HEK293 (cell line): ENCODE results near the gene THSD4.

Experiments used
- CTCF ChIA-PET: fragments of 350-600 bp; formaldehyde crosslinking; extraction: SDS; loops from one replicate; lab custom pipeline; 2021; ENCODE audit warnings: antibody characterized with exemption; lab: Yijun Ruan, JAX
- POLR2A ChIA-PET: fragments of 300-600 bp; formaldehyde crosslinking; extraction: SDS; loops from one replicate; lab custom pipeline; 2020; ENCODE audit warnings: antibody characterized with exemption, inconsistent platforms; lab: Yijun Ruan, JAX
- H3K27ac ChIP-seq: fragments of 200-500 bp; sonication (Bioruptor generic); 2 replicates; pipeline ENCODE4 v1.5.1; 2014; ENCODE audit warnings: low read depth, low read length, control low read depth, inconsistent platforms; ENCODE audit errors: extremely low read depth
- H3K36me3 ChIP-seq, 2 experiments: fragments of 200-500 bp in 1 of 2; sonication (Bioruptor generic) in 1 of 2; 1 replicate in 1 of 2; 2 replicates in 1 of 2; pipeline ENCODE4 v1.5.1; 2014 to 2017; ENCODE audit warnings: inconsistent platforms in 2 of 2, low read length in 2 of 2; ENCODE audit not compliant: control insufficient read depth in 2 of 2, insufficient read depth in 1 of 2
- H3K4me1 ChIP-seq: fragments of 200-500 bp; sonication (Bioruptor generic); 2 replicates; pipeline ENCODE4 v1.5.1; 2014; ENCODE audit warnings: mild to moderate bottlenecking, low read length, inconsistent platforms; ENCODE audit not compliant: control insufficient read depth, insufficient read depth
- H3K4me3 ChIP-seq: 2 replicates; pipeline ENCODE4 v1.5.1; 2011; ENCODE audit warnings: low read depth, mild to moderate bottlenecking, control low read depth, low read length, moderate library complexity
- H3K9me3 ChIP-seq: fragments of 200-500 bp; sonication (Bioruptor generic); 2 replicates; pipeline ENCODE4 v1.5.1; 2014; ENCODE audit warnings: low read depth, low read length, inconsistent platforms; ENCODE audit not compliant: control insufficient read depth, insufficient read depth
- ATF2 ChIP-seq: fragments of 450-650 bp; formaldehyde crosslinking; IDR thresholded peaks from 2 replicates; pipeline ENCODE4 v1.5.1; 2016; ENCODE audit warnings: missing biosample characterization, missing genetic modification characterization, low read depth
- ZBTB11 ChIP-seq: fragments of 450-650 bp; formaldehyde crosslinking; conservative IDR thresholded peaks from 2 replicates; pipeline ENCODE4 v1.5.1; 2016; ENCODE audit warnings: low read depth, missing biosample characterization, missing genetic modification characterization
- ZNF140 ChIP-seq: fragments of 450-650 bp; formaldehyde crosslinking; IDR thresholded peaks from 2 replicates; pipeline ENCODE4 v1.5.1; 2016; ENCODE audit warnings: missing biosample characterization, missing genetic modification characterization
- ZNF169 ChIP-seq: fragments of 450-650 bp; formaldehyde crosslinking; IDR thresholded peaks from 2 replicates; pipeline ENCODE4 v1.5.1; 2016; ENCODE audit warnings: missing biosample characterization, missing genetic modification characterization
- ZNF274 ChIP-seq, 2 experiments: fragments of 200-500 bp in 1 of 2; fragments of 450-650 bp in 1 of 2; sonication (Bioruptor generic) in 1 of 2; formaldehyde crosslinking in 1 of 2; IDR thresholded peaks; 2 replicates each; pipeline versions ENCODE4 v1.5.1 to v1.6.1; 2014 to 2016; ENCODE audit warnings: borderline replicate concordance in 1 of 2, inconsistent platforms in 1 of 2, low read length in 1 of 2, missing biosample characterization in 1 of 2, missing genetic modification characterization in 1 of 2
- ZNF335 ChIP-seq: fragments of 450-650 bp; formaldehyde crosslinking; conservative IDR thresholded peaks from 2 replicates; pipeline ENCODE4 v1.5.1; 2016; ENCODE audit warnings: missing biosample characterization, missing genetic modification characterization
- ZNF350 ChIP-seq: fragments of 450-650 bp; formaldehyde crosslinking; IDR thresholded peaks from 2 replicates; pipeline ENCODE4 v1.5.0; 2017; ENCODE audit warnings: missing biosample characterization, mild to moderate bottlenecking, missing genetic modification characterization
- ZNF416 ChIP-seq: fragments of 450-650 bp; formaldehyde crosslinking; IDR thresholded peaks from 2 replicates; pipeline ENCODE4 v1.5.1; 2016; ENCODE audit warnings: missing biosample characterization, missing genetic modification characterization
- ZNF518A ChIP-seq: fragments of 450-650 bp; formaldehyde crosslinking; conservative IDR thresholded peaks from 2 replicates; pipeline ENCODE4 v1.5.1; 2016; ENCODE audit warnings: low read depth, missing biosample characterization, missing genetic modification characterization
- ZNF530 ChIP-seq: fragments of 450-650 bp; formaldehyde crosslinking; IDR thresholded peaks from 2 replicates; pipeline ENCODE4 v1.5.1; 2016; ENCODE audit warnings: low read depth, missing biosample characterization, missing genetic modification characterization

THSD4 gene

GRCh38 chr15:71698742-71699141, 583.5 kb downstream of the THSD4 start:
- POLR2A ChIA-PET = no interaction called here
- CTCF ChIA-PET = interaction anchor here (0.8 kb wide), 1 partner anchor 258 kb away, joined by 3 read pairs; no protein-coding TSS in a partner anchor
- Histone ChIP-seq H3K36me3 (no peaks in the 10 kb centered on the region), H3K27ac (no peak overlapping the region), H3K9me3 (no peaks in the 10 kb centered on the region), H3K4me1 (no peaks in the 10 kb centered on the region), H3K4me3 (no peak overlapping the region)
- no peak for TF ChIP-seq ZBTB11 (tag by site-specific recombination)

GRCh38 chr15:71699977-71700376, 584.7 kb downstream of the THSD4 start:
- ChIA-PET POLR2A (no interaction called here), CTCF (interaction anchor here (0.9 to 1.0 kb wide), 2 partner anchors 31 to 44 kb away, joined by 3 read pairs; no protein-coding TSS in a partner anchor)
- H3K4me1 ChIP-seq = no peaks in the 10 kb centered on the region
- H3K4me3 ChIP-seq = no peak overlapping the region
- no peak overlapping the region for H3K27ac ChIP-seq
- TF ChIP-seq ATF2 (tag by site-specific recombination) (peak; percentile 87), ZNF140 (no peak)
- H3K36me3 ChIP-seq = no peaks in the 10 kb centered on the region
- H3K9me3 ChIP-seq = no peaks in the 10 kb centered on the region

- POLR2A ChIA-PET = no interaction called here
- H3K4me3 ChIP-seq = no peak overlapping the region
- H3K4me1 ChIP-seq = peaks cover 3% of the 10 kb centered on the region; the same call in 1 of the 2 replicates
- TF ChIP-seq ZNF350 (tag by site-specific recombination) (no peak), ZNF416 (no peak), ZNF169 (tag by site-specific recombination) (no peak), ZNF518A (no peak), ZNF335 (tag by site-specific recombination) (no peak), ZNF274 (IDR thresholded peaks at IDR 0.05; ENCODE audit: low read length) (no peak), ZNF274 (tag by site-specific recombination; IDR thresholded peaks at IDR 0.05; ENCODE audit: borderline replicate concordance) (no peak), ZNF530 (tag by site-specific recombination) (no peak)
- no peaks in the 10 kb centered on the region for H3K9me3 ChIP-seq
- no peaks in the 10 kb centered on the region for H3K36me3 ChIP-seq
- CTCF ChIA-PET = interaction anchor here (0.6 to 1.1 kb wide), 2 partner anchors 13 to 42 kb away, joined by 3 to 4 read pairs; no protein-coding TSS in a partner anchor
- no peak overlapping the region for H3K27ac ChIP-seq
These were observed 586.5 kb downstream of the THSD4 start for GRCh38 chr15:71701808-71702207.
